ENCODE data around the gene SIRT2. TPM values are rescaled to one million over a fixed set of nuclear protein-coding genes. Genes with fewer than 3 reads are reported as not detected.

Gene SIRT2
- total and polyA plus RNA-seq, 4 donors, result 277 to 771 (median 495) TPM

DNA sequence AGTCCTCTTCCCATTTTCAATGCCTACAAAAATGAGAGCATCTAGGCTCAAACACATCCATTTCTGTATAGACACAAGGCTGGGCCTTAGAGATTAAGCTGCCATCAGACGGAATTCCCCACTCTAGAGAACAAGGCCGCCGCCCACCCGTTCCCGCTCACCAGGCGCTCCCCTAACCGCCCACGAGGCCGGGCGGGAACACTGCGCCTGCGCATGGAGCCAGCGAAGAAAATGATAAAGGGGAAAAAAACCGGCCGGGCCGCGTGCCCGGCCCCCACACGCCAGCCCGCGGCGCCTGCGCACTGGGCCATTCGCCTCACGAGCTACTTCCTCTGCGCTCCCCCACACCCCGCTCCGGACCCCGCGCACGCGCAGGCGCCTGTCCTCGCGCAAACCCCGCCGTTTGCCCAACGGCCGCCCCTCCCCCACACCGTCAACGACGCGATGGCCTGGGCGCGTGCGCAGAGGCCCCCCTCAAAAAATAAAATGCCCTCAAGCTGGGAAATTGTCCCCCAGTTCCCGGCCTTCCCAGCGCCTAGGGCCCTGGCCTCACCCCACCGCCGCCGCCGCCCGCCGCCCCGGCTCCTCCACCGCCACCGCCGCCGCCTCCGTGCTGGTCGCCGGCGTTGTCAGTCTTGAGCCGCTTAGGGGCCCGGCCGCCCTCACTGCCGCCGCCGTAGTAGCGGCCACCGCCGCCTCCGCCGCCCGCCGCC, 50.1 kb downstream of the SIRT2 start:
- no peaks in the 10 kb centered on the region for H3K27me3 ChIP-seq (ENCODE audit: control insufficient read depth, insufficient read depth, low read length)
- under 1% methylated on average over 75 of the region's 76 CpGs for WGBS (ENCODE audit: insufficient coverage)

DNA sequence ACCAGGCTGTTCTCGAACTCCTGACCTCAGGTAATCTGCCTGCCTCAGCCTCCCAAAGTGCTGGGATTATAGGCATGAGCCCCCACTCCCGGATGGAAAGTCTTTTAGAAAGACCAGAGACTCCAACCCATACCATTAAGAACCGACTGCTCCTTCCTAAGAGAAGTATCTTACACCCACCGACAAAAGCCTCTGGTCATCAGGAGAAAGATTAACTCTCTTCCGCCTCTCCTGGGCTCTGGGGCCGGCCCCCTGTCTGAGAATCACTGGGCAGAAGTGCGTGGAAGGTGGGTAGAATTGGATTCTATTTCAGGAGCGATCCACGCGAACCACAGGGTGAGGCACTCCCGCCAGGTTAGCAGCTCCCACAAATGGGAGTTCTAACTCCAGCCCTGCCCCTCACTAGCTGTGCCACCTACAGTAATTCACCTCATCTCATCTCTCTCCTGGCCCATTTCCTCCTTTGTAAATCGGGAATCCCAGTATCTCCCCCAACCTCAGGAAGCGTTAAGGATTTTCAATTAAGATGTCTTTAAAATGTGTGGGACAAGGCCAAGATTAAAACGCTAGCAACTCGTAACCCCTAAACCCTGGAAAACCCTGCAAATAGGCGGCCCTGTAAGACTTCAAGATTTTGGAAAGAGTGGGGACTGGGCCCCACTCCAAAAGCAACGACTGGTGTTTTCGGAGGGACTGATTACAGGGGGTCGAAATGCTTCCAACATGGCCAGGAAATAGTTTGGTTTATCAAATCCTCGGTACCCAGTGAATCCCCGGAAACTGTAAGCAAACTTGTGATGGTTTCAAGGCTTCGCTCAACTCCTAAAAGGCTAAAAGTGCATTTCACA, 50.9 kb downstream of the SIRT2 start:
- Histone ChIP-seq H3K4me1 (ENCODE audit: control insufficient read depth, insufficient read depth, low read length) (peaks cover 44% of the 10 kb centered on the region), H3K4me3 (ENCODE audit: low read depth, low read length) (peak overlapping the region; percentile 58), H3K27me3 (ENCODE audit: control insufficient read depth, insufficient read depth, low read length) (no peaks in the 10 kb centered on the region), H3K36me3 (ENCODE audit: control insufficient read depth, insufficient read depth, low read length) (peaks cover 50% of the 10 kb centered on the region), H3K9me3 (ENCODE audit: control insufficient read depth, insufficient read depth, low read length) (no peaks in the 10 kb centered on the region), H3K27ac (ENCODE audit: low read depth, low read length) (peak overlapping the region; percentile 72)
- WGBS (ENCODE audit: insufficient coverage), result 21% methylated on average over 9 of the region's 22 CpGs
- peak in 1 of 6 donors; percentile 6 for DNase-seq (ENCODE audit: low read depth in 4 of 6, low spot score in 6 of 6)

More for the DNA sequence above, 50.1 kb downstream of the SIRT2 start:
- DNase-seq (ENCODE audit: low read depth in 4 of 6, low spot score in 6 of 6), result peak; percentile 81 to 99 (median 91)
- peaks cover 42% of the 10 kb centered on the region for H3K36me3 ChIP-seq (ENCODE audit: control insufficient read depth, insufficient read depth, low read length)
- H3K4me1 ChIP-seq (ENCODE audit: control insufficient read depth, insufficient read depth, low read length), result peaks cover 44% of the 10 kb centered on the region
- peak overlapping the region; percentile 58 for H3K4me3 ChIP-seq (ENCODE audit: low read depth, low read length)
- peak overlapping the region; percentile 88 for H3K27ac ChIP-seq (ENCODE audit: low read depth, low read length)
- H3K9me3 ChIP-seq (ENCODE audit: control insufficient read depth, insufficient read depth, low read length), result no peaks in the 10 kb centered on the region

DNA sequence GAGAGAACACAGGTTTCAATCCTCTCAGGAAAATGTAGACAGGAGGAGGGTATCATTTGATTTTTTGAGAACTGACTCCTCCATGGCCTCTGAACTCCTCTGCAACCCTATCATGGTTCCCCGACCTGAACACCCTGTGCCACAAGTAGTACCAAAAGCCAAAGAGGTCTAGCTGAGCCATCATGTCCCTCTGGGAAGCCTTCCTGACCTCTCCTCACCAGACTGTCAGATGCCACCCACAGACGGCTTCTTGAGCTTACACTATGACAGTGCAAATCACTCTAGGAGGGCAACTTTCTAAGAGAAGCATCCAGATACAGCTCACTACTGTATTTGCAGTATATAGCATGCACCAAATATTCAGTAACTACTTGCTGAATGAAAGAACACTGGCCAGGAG, 53.3 kb downstream of the SIRT2 start:
- DNase-seq (ENCODE audit: low read depth in 4 of 6, low spot score in 6 of 6), result no peak
- Histone ChIP-seq H3K27ac (ENCODE audit: low read depth, low read length) (no peak overlapping the region), H3K9me3 (ENCODE audit: control insufficient read depth, insufficient read depth, low read length) (no peaks in the 10 kb centered on the region), H3K4me1 (ENCODE audit: control insufficient read depth, insufficient read depth, low read length) (peaks cover 28% of the 10 kb centered on the region), H3K27me3 (ENCODE audit: control insufficient read depth, insufficient read depth, low read length) (no peaks in the 10 kb centered on the region), H3K4me3 (ENCODE audit: low read depth, low read length) (no peak overlapping the region), H3K36me3 (ENCODE audit: control insufficient read depth, insufficient read depth, low read length) (peaks cover 73% of the 10 kb centered on the region)
- 94% methylated on average over 2 of the region's 2 CpGs for WGBS (ENCODE audit: insufficient coverage)

DNA sequence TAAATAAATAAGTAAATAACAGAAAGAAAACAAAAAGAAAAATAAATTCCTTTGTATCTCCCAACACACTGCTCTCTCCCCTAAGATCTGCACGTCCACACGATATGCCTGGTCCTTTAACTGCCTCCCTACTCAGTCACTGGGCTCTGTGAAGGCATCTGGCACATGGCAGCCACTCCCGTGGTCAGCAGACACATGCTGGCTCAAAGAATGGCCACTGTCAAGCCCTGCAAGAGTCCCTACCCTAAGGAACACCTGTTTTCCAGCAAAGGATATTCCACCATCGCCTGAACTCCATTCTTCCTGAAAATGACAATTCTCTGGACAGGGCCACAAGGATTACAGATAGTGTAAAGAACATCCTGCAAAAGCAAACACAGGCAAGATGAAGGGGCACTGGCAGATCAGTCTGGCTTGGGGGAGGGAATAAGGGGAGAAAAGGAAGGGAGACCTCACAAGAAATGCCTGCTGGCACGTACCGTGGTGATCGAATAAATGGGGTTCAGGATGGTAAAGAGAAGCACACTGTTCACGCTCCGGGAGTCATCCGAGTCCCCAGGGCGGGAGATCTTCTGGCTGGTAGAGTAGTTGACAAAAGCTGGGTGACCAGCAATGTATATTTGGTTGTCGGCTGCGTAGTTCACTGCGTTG, 53.9 kb downstream of the SIRT2 start:
- Histone ChIP-seq H3K27ac (ENCODE audit: low read depth, low read length) (no peak overlapping the region), H3K36me3 (ENCODE audit: control insufficient read depth, insufficient read depth, low read length) (peaks cover 79% of the 10 kb centered on the region), H3K27me3 (ENCODE audit: control insufficient read depth, insufficient read depth, low read length) (no peaks in the 10 kb centered on the region), H3K4me3 (ENCODE audit: low read depth, low read length) (no peak overlapping the region), H3K9me3 (ENCODE audit: control insufficient read depth, insufficient read depth, low read length) (no peaks in the 10 kb centered on the region), H3K4me1 (ENCODE audit: control insufficient read depth, insufficient read depth, low read length) (peaks cover 22% of the 10 kb centered on the region)
- DNase-seq (ENCODE audit: low read depth in 4 of 6, low spot score in 6 of 6), result no peak
- 90% methylated on average over 9 of the region's 14 CpGs for WGBS (ENCODE audit: insufficient coverage)

DNA sequence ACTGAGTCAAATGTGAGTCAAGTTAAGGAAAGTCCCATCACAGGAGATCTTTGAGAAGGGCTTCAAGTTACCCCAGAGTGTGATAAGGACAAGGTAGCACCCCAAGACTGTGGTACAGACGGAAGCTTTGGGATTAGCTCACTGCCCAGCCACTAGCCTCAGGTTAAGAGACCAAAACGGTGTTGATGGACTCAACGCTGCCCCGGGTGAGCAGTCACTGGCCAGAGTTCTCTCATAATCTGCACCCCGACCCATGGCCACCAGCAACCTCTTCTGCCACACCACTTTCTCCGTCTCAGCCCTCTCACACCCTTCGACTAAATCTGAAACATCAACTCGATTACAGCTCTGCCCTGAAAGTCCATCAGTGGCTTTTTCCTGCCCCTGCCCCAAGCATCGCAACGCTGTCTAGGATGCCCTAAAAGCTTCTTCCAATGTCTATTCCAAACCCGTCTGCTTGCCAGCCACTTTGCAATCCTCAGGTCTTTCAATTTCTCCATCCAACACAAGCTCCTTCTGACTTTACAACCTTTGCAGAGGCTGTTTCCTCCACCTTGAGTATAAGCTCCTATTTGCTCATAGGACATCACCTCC, 55.2 kb downstream of the SIRT2 start:
- Histone ChIP-seq H3K4me1 (ENCODE audit: control insufficient read depth, insufficient read depth, low read length) (peaks cover 21% of the 10 kb centered on the region), H3K27ac (ENCODE audit: low read depth, low read length) (no peak overlapping the region), H3K9me3 (ENCODE audit: control insufficient read depth, insufficient read depth, low read length) (no peaks in the 10 kb centered on the region), H3K27me3 (ENCODE audit: control insufficient read depth, insufficient read depth, low read length) (no peaks in the 10 kb centered on the region), H3K4me3 (ENCODE audit: low read depth, low read length) (no peak overlapping the region), H3K36me3 (ENCODE audit: control insufficient read depth, insufficient read depth, low read length) (peaks cover 92% of the 10 kb centered on the region)
- no peak for DNase-seq (ENCODE audit: low read depth in 4 of 6, low spot score in 6 of 6)
- 93% methylated on average over 11 of the region's 11 CpGs for WGBS (ENCODE audit: insufficient coverage)

DNA sequence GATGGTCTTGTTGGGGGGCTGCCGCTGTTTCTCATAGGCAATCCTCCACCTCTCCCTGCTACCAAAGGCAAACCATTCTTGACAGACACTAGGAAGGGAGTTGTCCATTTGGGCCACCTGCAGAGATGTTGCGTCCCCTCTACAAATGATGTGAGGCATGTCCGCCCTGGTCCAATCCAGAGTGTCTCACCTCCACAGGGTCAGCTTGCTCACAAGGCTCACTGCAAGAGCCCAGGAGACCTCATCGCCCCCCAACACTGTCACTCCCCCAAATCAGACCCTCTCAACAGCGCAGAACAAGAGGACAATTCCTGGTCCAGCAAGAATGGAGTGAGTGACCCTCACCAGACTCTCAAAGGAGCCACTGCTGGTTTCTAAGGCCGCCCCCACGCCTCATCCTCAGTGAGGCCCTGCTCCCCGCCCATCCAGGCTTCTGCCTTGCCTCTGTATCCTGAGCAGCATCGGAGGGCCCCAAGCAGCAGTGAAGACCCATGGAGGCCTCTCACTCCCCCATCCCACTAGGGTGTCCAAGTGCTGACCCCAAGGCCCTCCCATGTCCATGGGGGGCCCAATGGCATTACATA, 56.2 kb downstream of the SIRT2 start:
- Histone ChIP-seq H3K9me3 (ENCODE audit: control insufficient read depth, insufficient read depth, low read length) (no peaks in the 10 kb centered on the region), H3K4me1 (ENCODE audit: control insufficient read depth, insufficient read depth, low read length) (peaks cover 12% of the 10 kb centered on the region), H3K27ac (ENCODE audit: low read depth, low read length) (no peak overlapping the region), H3K27me3 (ENCODE audit: control insufficient read depth, insufficient read depth, low read length) (no peaks in the 10 kb centered on the region), H3K36me3 (ENCODE audit: control insufficient read depth, insufficient read depth, low read length) (peaks cover 99% of the 10 kb centered on the region), H3K4me3 (ENCODE audit: low read depth, low read length) (no peak overlapping the region)
- no peak for DNase-seq (ENCODE audit: low read depth in 4 of 6, low spot score in 6 of 6)
- WGBS (ENCODE audit: insufficient coverage), result 97% methylated on average over 8 of the region's 9 CpGs

DNA sequence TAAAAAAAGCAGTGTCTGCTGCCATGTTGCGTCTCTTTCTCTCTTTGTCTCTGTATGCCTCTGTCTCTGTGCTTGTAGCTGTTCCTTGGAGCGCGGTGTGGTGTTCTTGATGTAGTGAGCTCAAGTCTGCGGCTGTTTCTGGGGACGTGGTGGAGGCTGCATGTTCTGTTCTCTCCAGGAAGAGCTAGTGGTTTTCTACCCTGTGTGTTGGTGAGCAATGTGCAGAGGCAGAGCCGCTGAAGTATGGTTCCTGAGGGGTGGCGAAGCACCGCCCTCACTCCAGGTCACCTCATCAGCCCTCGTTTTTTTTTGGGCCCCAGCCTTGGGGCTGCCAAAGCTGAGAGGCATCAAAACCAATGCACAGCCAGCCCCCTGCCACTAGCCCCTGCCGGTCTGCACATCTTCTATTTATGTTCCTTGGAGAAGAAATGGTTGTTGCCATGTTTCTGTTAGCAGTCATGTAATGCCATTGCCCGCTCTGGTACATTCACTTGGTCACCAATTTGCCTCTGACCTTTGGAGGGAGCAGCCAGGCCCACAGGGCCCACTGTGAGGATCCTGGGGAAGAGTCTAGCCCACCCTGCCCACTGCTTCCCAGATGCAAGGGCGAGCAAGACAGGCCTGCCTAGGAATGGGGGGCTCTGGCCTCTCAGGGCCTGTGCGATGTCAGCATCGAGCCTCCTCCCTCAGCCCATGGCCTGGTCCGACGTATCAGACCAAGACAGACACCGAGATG, 56.8 kb downstream of the SIRT2 start:
- H3K9me3 ChIP-seq (ENCODE audit: control insufficient read depth, insufficient read depth, low read length), result no peaks in the 10 kb centered on the region
- peaks cover 99% of the 10 kb centered on the region for H3K36me3 ChIP-seq (ENCODE audit: control insufficient read depth, insufficient read depth, low read length)
- peaks cover 6% of the 10 kb centered on the region for H3K4me1 ChIP-seq (ENCODE audit: control insufficient read depth, insufficient read depth, low read length)
- WGBS (ENCODE audit: insufficient coverage), result 95% methylated on average over 8 of the region's 17 CpGs
- no peaks in the 10 kb centered on the region for H3K27me3 ChIP-seq (ENCODE audit: control insufficient read depth, insufficient read depth, low read length)
- H3K27ac ChIP-seq (ENCODE audit: low read depth, low read length), result no peak overlapping the region
- no peak overlapping the region for H3K4me3 ChIP-seq (ENCODE audit: low read depth, low read length)
- no peak for DNase-seq (ENCODE audit: low read depth in 4 of 6, low spot score in 6 of 6)

DNA sequence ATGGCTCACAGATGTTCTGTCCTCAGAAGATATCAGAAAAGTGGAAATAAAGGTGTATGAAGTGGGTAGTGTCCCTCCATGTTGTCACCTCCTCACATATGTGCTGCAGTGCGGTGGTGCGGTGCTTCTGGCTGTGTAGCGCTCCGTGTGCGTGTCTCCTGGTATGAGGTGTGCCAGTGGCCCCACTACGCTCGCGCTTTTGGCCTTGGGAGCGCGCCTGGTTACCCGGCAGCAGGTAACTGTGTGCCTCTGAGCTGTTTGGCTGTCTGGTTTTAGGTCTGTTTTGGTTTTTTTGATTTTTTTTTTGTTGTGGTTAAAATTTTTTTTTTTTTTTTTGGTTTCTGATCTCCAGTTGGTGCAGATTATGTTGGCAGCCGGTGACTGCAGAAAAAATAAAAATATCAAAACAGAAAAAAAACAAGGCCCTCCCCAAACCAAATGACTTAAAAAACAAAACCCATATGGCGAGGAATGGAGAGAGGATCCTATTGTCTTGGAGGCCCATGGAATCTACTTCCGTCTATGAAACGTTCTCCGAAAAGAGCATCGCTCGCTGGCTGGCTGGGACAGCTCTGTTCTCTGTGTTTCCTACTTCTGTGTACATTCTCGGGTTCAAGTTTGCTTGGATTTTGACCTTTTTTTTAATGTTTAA, 57.5 kb downstream of the SIRT2 start:
- Histone ChIP-seq H3K27me3 (ENCODE audit: control insufficient read depth, insufficient read depth, low read length) (no peaks in the 10 kb centered on the region), H3K27ac (ENCODE audit: low read depth, low read length) (no peak overlapping the region), H3K4me1 (ENCODE audit: control insufficient read depth, insufficient read depth, low read length) (no peaks in the 10 kb centered on the region), H3K9me3 (ENCODE audit: control insufficient read depth, insufficient read depth, low read length) (no peaks in the 10 kb centered on the region), H3K36me3 (ENCODE audit: control insufficient read depth, insufficient read depth, low read length) (peaks cover 99% of the 10 kb centered on the region), H3K4me3 (ENCODE audit: low read depth, low read length) (no peak overlapping the region)
- no peak for DNase-seq (ENCODE audit: low read depth in 4 of 6, low spot score in 6 of 6)
- WGBS (ENCODE audit: insufficient coverage), result 93% methylated on average over 14 of the region's 19 CpGs

Measured in spinal cord (tissue), 10 donors.